ENCODE data around the gene SERGEF. TPM values are rescaled to one million over a fixed set of nuclear protein-coding genes. Genes with fewer than 3 reads are reported as not detected.
A peak's percentile ranks its signal among the peaks of the same experiment; 100 is the strongest.

SERGEF gene
- total RNA-seq, 3 donors from 2014 or later: 23.6 to 45.0 (median 23.8) TPM

DNA sequence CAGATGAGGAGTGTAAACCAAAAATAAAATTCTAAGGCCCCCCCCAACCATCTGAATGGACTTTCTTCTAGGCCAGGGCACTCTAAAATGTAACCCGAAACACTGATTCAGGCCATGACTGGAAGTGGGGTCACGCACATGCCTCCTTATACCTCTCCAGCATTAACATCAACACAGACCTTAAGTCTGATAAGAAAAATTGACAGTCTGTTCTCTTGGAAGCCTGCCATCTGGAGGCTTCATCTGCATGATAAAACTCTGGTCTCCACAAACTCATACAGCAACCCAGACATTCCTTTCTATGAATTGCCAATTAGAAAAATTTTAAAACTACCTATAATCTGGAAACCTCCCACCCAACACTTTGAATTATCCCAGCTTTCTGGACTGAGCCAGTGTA, 3.9 kb upstream of the SERGEF start:
- Histone ChIP-seq H3K36me3 (ENCODE audit: low read depth) (no peaks in the 10 kb centered on the region), H3K4me3 (no peak overlapping the region), H3K9me3 (no peaks in the 10 kb centered on the region), H3K4me1 (ENCODE audit: low read depth) (no peaks in the 10 kb centered on the region)
- intact Hi-C loops (cut with DNase I, micrococcal nuclease): no loop called here
- ATAC-seq (no peak), DNase-seq (no peak)
- TF ChIP-seq, protein P1, sequence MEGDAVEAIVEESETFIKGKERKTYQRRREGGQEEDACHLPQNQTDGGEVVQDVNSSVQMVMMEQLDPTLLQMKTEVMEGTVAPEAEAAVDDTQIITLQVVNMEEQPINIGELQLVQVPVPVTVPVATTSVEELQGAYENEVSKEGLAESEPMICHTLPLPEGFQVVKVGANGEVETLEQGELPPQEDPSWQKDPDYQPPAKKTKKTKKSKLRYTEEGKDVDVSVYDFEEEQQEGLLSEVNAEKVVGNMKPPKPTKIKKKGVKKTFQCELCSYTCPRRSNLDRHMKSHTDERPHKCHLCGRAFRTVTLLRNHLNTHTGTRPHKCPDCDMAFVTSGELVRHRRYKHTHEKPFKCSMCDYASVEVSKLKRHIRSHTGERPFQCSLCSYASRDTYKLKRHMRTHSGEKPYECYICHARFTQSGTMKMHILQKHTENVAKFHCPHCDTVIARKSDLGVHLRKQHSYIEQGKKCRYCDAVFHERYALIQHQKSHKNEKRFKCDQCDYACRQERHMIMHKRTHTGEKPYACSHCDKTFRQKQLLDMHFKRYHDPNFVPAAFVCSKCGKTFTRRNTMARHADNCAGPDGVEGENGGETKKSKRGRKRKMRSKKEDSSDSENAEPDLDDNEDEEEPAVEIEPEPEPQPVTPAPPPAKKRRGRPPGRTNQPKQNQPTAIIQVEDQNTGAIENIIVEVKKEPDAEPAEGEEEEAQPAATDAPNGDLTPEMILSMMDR (IDR thresholded peaks at IDR 0.05): no peak

DNA sequence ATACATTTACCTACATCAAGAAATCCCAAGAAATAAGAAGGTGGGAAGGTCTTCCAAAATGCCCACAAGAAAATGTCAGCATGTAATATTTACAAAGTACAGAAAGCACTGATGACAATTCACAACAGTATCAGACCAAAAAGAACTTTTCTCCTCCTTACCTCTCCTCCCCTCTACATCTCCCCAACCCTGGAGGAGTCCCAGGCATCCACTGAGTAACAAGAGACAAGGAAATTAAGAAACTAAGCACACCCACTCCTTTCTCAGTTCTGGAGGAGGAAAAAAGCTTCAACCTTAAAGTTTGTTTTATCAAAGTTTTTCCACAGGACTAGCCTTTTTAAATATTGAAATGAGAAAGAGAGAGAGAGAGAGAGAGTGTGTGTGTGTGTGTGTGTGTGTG, 2.0 kb upstream of the SERGEF start:
- TF ChIP-seq, protein P1 (IDR thresholded peaks at IDR 0.05): no peak
- ATAC-seq (no peak), DNase-seq (no peak)
- Histone ChIP-seq H3K4me1 (ENCODE audit: low read depth) (no peaks in the 10 kb centered on the region), H3K36me3 (ENCODE audit: low read depth) (no peaks in the 10 kb centered on the region), H3K4me3 (no peak overlapping the region), H3K9me3 (no peaks in the 10 kb centered on the region)
- intact Hi-C loops (cut with DNase I, micrococcal nuclease): no loop called here

DNA sequence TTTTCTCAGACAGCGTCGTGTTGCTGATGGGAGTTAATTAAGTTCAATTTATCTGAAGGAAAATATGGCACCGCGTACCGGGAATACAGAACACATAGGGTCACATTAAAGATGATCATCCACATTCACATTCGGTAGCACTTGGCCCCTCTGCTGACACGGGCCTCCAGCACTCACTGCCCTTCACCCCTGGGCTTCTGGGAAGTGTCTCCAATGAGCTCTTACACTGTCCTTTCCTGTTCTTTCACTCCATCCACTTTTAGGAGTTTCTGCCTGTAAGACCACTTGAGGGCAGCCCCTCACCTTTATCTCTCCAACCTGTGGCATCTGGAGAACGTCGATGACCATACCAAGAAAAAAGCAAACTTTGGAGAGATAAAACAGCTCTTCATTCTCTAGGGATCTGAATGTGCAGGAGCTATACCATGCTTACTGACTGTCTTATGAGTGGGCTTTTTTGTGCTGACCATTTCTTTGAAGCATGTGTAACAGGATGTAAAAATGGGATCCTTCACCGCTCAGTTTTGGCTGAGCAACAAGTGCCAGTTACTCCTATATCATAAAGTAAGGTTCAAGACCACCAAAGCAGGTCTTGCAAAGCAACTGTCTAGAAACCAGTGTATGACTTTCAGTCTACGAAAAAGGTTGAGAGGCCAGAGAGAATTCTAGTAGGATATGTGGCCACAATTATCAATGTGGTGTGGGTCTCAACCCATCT, 1.1 kb upstream of the SERGEF start:
- H3K36me3 ChIP-seq (ENCODE audit: low read depth): no peaks in the 10 kb centered on the region
- TF ChIP-seq, protein P1 (IDR thresholded peaks at IDR 0.05): no peak
- intact Hi-C loops (cut with DNase I, micrococcal nuclease): no loop called here
- ATAC-seq (no peak), DNase-seq (peak in 2 of 3 donors; percentile 18 to 35)
- H3K4me1 ChIP-seq (ENCODE audit: low read depth): no peaks in the 10 kb centered on the region
- no peaks in the 10 kb centered on the region for H3K9me3 ChIP-seq
- peak overlapping the region; percentile 56 for H3K4me3 ChIP-seq

DNA sequence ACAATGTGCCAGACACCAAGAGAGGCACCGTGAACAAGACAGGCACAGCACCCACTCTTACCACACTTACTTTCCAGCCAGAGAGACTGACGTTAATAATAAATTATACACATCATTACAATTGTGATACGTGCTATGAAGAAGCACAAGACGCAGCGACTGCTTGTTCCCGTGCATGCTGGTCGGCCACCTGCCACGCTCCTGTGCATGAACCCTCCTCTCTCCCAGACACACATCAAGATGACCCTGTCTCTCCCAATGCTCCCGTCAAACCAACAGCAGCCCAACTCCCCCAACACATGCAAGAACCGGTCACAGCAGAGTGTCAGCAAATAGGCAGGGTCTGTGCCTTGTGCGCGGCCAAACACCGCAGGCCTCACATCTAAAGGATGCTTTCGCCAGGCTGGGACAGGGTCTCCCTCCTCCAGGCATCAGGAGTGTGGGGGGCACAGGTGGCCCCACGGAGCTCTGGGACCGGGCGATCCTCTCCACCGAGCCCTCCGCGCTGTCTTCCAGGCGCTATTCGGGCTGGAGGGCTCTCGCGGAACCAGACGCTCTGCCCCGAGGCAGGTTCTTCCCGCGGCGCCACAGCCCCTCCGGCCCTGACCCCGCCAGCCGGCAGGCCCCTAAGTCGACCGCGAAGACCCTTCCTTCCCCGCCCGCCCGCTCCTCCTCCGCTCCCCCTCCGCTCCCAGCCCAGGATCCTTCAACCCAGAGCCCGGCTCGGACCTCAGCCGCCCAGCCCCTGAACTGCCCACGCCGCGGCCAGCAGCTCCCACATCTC, 533 bp downstream of the SERGEF start:
- H3K36me3 ChIP-seq (ENCODE audit: low read depth): no peaks in the 10 kb centered on the region
- DNase-seq (peak in 2 of 3 donors; percentile 30 to 60), ATAC-seq (peak; percentile 11)
- H3K4me3 ChIP-seq: peak overlapping the region; percentile 56
- intact Hi-C loops (cut with DNase I, micrococcal nuclease): no loop called here
- TF ChIP-seq, protein P1 (IDR thresholded peaks at IDR 0.05): no peak
- H3K4me1 ChIP-seq (ENCODE audit: low read depth): no peaks in the 10 kb centered on the region
- H3K9me3 ChIP-seq: no peaks in the 10 kb centered on the region

DNA sequence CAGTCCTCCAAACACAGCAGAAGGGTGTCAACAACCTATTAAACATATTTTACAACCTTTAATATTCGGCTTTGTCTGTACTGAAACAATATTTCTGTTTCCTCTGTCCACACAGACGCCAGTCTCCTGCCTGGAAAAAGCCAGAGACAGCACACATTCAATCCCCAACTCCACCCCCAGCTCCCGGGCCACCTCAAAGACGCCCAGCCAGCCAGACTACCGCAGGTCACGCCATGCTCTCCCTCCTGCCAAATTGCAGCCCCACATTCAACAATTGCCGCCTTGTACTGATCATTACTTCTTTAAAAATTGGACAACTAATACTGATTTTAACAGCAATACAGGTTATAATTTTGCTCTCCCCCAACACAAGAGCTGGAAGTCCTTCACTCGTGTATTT, 1.2 kb downstream of the SERGEF start:
- ATAC-seq: no peak
- intact Hi-C loops (cut with DNase I, micrococcal nuclease): no loop called here
- TF ChIP-seq, protein P1 (IDR thresholded peaks at IDR 0.05): no peak
- H3K36me3 ChIP-seq (ENCODE audit: low read depth): no peaks in the 10 kb centered on the region
- no peaks in the 10 kb centered on the region for H3K4me1 ChIP-seq (ENCODE audit: low read depth)
- DNase-seq: peak in 2 of 3 donors; percentile 25 to 47
- H3K9me3 ChIP-seq: no peaks in the 10 kb centered on the region
- no peak overlapping the region for H3K4me3 ChIP-seq
